AG04450 (cell line): ENCODE results near the gene HAO1. TPM values are rescaled to one million over a fixed set of nuclear protein-coding genes. Genes with fewer than 3 reads are reported as not detected.

Source experiments
- CTCF ChIA-PET: fragments of 300-600, 350-600 bp; formaldehyde crosslinking; extraction: SDS; loops from one replicate; lab custom pipeline; 2022; ENCODE audit warnings: antibody characterized with exemption, inconsistent platforms; lab: Charles Lee
- POLR2A ChIA-PET: fragments of 350-600 bp; formaldehyde crosslinking; extraction: SDS; loops from one replicate; lab custom pipeline; 2021; ENCODE audit warnings: antibody characterized with exemption, inconsistent platforms; lab: Yijun Ruan, JAX
- DNase-seq: peaks from one replicate; pipeline ENCODE4 v3.0.0-alpha.2; 2011; ENCODE audit warnings: low read depth, low spot score
- H3K27ac ChIP-seq: one replicate; pipeline ENCODE4 v1.5.1; 2012; ENCODE audit warnings: low read depth, low read length, control low read depth
- H3K27me3 ChIP-seq: one replicate; pipeline ENCODE4 v1.6.0; 2012; ENCODE audit warnings: low read length; ENCODE audit not compliant: control insufficient read depth, insufficient read depth
- H3K4me3 ChIP-seq: 2 replicates; pipeline ENCODE4 v1.5.1; 2011; ENCODE audit warnings: mild to moderate bottlenecking, low read depth, low read length, control low read depth
- H3K9me3 ChIP-seq: 2 replicates; pipeline ENCODE4 v1.5.1; 2012; ENCODE audit warnings: low read length; ENCODE audit not compliant: control insufficient read depth, insufficient read depth
- CTCF ChIP-seq: IDR thresholded peaks from 2 replicates; pipeline ENCODE4 v1.5.1; 2011; ENCODE audit warnings: low read depth, low read length, control low read depth, inconsistent platforms
- polyA plus RNA-seq: library from polyadenylated mRNA; depleted of rRNA; stranded (reverse); fragments of >200 nt; gene quantifications from 2 replicates; pipeline ENCODE4 v1.2.3, GENCODE V29; 2011

HAO1 gene
- polyA plus RNA-seq, 1 experiment, result not detected

DNA sequence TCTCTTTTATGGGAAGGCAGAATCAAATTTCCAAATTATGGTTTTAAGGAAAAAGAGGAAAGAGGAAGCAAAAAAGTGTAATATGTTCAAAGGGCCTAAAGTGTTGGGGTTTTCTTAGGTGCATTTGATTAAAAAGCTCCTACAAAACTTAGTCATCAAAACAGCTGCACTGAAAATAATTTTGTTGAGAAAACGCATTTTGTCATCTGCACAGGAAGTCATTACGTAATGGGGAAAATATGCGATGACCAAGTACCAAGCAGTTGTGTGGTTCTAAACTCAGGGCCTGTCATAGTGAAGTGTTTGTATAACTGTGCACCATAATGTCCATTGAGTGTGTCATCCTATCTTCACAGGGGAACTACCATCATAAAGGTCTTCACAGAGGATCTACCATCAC lies 15.6 kb downstream of the HAO1 start:
- ChIA-PET POLR2A (interaction anchor here (0.6 kb wide), 1 partner anchor 12 kb away, joined by 7 read pairs; no protein-coding TSS in a partner anchor), CTCF (interaction anchor here (0.6 to 2.7 kb wide), 6 partner anchors 10 to 1095 kb away, joined by 3 to 22 read pairs (median 3); no protein-coding TSS in a partner anchor)
- no peak for TF ChIP-seq CTCF
- Histone ChIP-seq H3K27me3 (no peaks in the 10 kb centered on the region), H3K9me3 (no peaks in the 10 kb centered on the region), H3K4me3 (no peak overlapping the region), H3K27ac (no peak overlapping the region)
- DNase-seq, result peak; percentile 82

GRCh38 chr20:7916648-7917047 lies 23.6 kb downstream of the HAO1 start:
- ChIA-PET POLR2A (no interaction called here), CTCF (interaction anchor here (2.4 kb wide), 1 partner anchor 10 kb away, joined by 8 read pairs; no protein-coding TSS in a partner anchor)
- no peak overlapping the region for H3K27ac ChIP-seq
- H3K27me3 ChIP-seq, result no peaks in the 10 kb centered on the region
- no peaks in the 10 kb centered on the region for H3K9me3 ChIP-seq
- TF ChIP-seq CTCF, result no peak
- no peak overlapping the region for H3K4me3 ChIP-seq
- no peak for DNase-seq

- no peak overlapping the region for H3K27ac ChIP-seq
- POLR2A ChIA-PET, result interaction anchor here (0.7 kb wide), 1 partner anchor 12 kb away, joined by 7 read pairs; no protein-coding TSS in a partner anchor
- H3K4me3 ChIP-seq, result no peak overlapping the region
- CTCF ChIA-PET, result interaction anchor here (1.9 kb wide), 1 partner anchor 24 kb away, joined by 8 read pairs; no protein-coding TSS in a partner anchor
- H3K9me3 ChIP-seq, result no peaks in the 10 kb centered on the region
- TF ChIP-seq CTCF, result no peak
- no peaks in the 10 kb centered on the region for H3K27me3 ChIP-seq
- DNase-seq, result no peak
These were observed 27.7 kb downstream of the HAO1 start for GRCh38 chr20:7912551-7912950.

- DNase-seq, result no peak
- Histone ChIP-seq H3K4me3 (no peak overlapping the region), H3K27ac (no peak overlapping the region), H3K9me3 (no peaks in the 10 kb centered on the region), H3K27me3 (no peaks in the 10 kb centered on the region)
- POLR2A ChIA-PET, result no interaction called here
- no peak for TF ChIP-seq CTCF
- CTCF ChIA-PET, result no interaction called here
These were observed 28.5 kb downstream of the HAO1 start for GRCh38 chr20:7911586-7912330.

DNA sequence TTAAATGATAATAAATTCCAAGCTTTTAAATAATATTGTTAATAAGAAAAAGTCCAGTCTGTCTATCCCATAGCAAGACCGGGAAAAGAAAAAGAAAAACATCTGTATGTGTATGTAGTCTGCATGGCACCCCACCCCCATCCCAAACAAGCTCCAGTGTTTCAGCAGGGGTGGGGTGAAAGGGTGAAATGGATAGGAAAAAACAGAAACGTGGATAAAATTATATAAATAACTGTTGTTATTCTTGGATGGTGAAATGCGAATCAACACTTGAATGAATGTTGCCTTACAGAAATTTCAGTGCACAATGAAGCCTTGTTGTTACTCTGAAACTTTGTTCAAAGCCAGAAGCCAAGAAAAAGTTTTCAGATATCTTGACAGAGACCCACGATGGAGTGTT lies 31.4 kb downstream of the HAO1 start:
- no peaks in the 10 kb centered on the region for H3K9me3 ChIP-seq
- no peaks in the 10 kb centered on the region for H3K27me3 ChIP-seq
- no peak for DNase-seq
- POLR2A ChIA-PET, result no interaction called here
- CTCF ChIA-PET, result interaction anchor here (1.0 to 1.2 kb wide), 2 partner anchors 27 to 814 kb away, joined by 3 to 4 read pairs; no protein-coding TSS in a partner anchor
- H3K4me3 ChIP-seq, result no peak overlapping the region
- TF ChIP-seq CTCF, result no peak
- no peak overlapping the region for H3K27ac ChIP-seq
